NCI-H1694 treated with DMSO at 0.1 percent for 48 hours (cell line): ENCODE measurements around the gene EXPH5.
"Not testable (repeated sequence)": the region's sequence is repeated elsewhere in the genome, so short reads cannot be mapped to it uniquely, and the experiment has no call there.

ENCODE experiments used
- DNase-seq: peaks from one replicate; lab custom pipeline; 2025; lab: John Stamatoyannopoulos, UW

EXPH5 gene

DNA sequence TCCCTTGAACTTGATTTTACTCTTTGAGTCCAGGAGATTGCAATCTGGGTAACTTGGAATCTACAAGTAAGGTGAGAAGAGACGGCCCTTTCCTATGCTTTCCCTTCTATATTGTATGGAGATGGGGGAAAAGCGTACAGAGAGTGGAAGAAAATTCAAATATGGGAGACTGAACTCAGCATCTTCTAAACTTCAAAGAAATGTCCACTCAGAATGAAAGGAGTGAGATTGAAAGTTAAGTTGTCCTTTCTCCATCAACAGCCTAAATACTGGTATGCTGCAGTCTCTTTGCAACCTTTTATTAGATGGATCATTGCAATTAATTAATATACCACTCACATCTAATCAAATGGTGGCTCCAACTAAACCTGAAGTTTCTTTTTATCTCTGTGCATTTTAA is 6.4 kb upstream of the EXPH5 start:
- no peak for DNase-seq

DNA sequence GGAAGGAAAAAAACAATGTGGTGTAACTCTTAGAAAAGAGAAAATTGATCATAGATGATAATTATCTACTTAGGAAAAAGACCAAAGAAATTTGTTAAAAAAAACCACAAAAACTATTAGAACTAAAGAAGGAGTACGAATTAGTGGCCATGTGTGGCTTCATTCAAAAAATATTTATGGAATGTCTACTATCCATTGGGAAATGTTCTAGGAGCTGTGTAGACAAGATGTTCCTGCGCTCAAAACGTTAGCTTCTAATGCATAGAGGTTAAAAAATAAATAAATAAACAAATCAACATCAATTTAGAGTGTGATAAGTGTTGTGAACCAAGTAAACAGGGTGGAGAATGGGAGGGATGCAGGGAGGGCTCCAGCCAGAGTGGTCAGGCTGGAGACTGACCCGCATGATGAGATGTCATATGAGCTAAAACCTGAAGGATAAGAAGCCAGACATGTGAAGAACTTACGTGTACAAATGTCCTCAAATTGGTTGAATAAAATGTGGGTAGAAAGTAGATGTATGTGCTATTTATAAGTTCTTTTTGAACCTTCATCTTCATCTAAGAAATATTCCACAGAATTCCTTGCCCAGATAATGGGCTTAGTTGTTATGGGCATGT is 4.3 kb upstream of the EXPH5 start:
- no peak for DNase-seq

DNA sequence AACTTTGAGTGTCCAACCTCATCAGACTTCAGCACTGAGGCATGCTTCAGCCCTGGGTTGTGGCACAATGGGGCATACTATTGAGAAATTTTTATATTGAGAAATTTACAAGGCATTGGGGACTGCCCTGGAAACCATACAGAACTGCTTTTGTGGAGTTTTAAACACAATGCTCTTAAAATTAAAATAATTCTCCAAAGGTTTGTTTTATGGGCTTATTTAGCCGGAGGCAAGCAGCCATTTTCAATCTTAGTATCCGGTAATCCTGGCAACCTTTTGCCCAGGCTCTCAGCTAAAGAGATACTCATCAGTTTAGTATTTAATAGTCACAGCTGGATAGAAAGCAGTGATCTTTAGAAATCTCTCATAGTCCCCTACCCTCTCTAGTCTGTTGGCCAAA is 3.1 kb upstream of the EXPH5 start:
- no peak for DNase-seq

DNA sequence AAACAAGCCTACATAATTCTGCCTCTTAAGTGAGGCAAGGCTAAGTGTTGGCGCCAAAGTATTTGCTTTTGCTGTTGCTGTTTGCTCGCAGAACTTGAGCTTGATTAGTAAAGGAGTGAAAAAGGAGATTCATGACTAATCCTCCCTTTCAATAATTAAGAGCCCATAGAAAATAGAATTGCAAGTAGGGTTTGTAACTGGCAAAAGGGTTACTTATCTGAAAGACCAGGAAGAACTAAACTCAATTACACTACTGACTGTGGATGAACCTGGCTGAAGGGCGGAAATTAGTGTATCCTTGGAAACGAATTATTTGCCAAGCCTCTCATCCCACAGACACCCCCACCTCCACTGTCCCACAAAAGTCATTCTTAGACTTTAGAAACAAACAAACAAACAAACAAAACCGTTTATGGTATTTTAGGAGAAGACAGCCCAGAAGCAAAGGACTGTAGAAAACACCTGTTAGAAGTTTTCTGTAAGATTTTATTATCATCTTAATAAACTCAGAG is 411 bp upstream of the EXPH5 start:
- no peak for DNase-seq

DNA sequence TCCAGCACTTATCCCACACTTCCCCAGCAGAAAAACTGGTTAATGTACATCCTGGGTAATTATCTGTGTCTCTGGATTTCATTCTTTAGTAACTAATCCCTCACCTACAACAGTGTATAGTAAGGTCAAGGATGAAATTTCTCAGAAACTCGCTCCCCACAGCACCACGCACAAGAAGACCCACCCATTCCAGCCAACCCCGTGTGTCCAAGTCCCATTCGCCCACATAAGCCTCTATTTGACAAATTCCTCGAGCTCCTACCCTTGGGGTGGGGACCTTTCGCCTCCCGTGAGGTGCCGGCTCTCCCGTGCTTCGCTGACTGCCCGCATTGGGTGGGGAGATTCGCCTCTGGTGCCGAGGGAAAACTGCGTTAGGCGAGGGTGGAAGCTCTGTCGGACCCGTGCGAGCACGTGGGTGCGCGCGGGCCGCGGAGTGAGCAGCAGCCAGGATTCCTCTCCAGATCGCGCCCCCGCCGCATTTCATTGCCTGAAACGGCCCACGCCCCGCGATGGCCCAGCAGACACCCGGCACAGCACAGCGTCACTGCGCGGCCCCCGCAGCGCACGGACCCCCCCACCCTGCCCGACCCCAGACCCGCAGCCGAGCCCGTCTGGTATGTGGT is 866 bp downstream of the EXPH5 start:
- no peak for DNase-seq

DNA sequence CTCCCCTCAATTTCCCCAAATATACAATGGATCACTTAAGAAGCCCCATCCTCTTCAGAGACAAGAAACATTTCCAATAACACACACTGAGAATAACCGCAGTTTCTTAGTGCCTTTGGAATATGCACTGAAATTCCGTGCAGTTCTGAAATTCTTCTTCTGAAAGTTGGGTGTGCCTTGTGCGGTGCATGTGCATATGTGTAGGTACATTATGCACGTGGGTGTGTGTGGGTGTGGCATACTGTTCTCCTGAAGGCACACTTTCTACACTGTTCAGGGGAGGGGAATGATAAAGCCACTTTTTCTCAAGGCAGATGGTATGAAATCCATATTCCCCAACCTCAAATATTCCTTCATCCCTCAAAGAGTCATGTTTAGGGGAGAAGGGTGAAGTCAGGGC is 1.7 kb downstream of the EXPH5 start:
- DNase-seq, result no peak

DNA sequence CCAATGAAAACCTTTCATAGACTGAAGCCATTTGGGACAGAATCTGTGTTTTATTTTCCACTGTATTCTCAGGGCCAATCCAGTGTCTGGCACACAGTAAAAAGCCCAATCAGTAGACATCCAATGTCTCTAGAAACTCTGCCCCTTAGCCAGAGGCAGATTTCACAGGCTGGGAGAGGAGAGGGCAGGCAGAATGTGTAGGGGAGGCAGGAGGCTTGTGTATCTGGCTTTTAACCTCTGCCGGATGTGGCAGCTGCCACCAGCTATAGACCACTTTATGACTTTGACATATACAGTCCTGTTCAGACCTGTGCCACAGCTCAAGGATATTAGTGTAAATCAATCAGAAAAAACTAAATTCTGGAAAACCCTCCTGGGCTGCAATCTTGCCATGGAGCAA is 4.4 kb downstream of the EXPH5 start:
- DNase-seq, result no peak

DNA sequence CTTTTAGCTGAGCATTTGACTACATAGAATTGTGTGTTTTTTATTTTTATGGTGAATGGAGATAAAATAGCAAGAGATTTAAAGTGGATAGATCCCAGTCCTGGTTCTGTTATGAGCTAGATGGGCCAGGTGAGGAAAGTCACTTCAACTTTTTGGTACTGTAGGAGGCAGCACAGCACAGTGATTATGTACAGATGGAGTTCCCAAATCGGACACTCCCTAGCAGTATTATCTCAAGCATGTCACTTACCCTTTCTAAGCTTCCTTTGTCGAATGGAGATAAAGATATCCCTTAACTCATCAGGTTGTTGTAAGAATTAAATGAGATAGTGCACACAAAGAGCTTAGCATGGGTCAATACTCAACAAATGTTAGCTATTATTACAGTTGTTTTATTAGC is 5.3 kb downstream of the EXPH5 start:
- no peak for DNase-seq

DNA sequence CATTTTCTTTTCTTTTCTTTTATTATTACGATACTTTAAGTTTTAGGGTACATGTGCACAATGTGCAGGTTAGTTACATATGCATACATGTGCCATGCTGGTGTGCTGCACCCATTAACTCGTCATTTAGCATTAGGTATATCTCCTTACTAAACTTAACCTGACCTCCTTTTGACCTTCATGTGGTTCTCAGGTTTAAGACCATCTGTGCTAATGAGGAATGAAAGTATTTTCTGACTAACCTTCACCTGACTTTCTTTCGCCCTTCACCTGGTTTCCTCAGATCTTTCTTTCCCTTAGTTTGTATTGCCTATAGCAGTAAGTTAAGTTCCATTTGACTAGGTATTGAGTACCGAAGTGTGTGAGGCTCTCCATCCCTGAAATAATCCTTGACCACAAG is 6.5 kb downstream of the EXPH5 start:
- DNase-seq, result no peak

DNA sequence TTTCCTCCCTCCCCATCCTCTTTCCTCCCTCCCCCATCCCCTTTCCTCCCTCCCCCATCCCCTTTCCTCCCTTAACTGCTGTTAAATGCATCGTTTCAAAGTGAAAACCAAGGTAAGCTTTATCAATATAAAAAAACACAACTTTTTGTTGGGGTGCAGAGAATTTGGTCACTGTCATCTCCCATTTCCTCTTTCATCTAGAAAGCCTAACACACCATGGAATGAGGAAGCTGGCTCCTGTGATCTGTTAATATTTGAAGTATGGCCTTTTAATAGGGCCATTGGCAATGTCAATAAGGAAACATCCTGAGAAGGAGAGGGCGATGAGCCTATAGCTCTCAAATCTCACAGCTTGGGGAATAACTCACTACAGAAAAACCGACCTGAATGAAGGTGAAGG is 7.0 kb downstream of the EXPH5 start:
- DNase-seq, result no peak

DNA sequence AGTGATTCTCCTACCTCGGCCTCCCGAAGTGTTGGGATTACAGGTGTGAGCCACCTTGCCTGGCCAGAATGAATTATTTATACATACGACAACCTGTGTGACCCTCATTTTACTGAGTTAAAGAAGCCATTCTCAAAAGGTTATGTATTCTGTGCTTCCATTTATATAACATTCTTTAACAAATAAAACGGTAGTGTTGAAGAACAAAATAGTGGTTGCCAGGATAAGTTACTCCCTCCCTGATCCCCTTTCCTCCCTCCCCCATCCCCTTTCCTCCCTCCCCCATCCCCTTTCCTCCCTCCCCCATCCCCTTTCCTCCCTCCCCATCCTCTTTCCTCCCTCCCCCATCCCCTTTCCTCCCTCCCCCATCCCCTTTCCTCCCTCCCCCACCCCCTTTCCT is 7.4 kb downstream of the EXPH5 start:
- DNase-seq, result not testable (repeated sequence)

DNA sequence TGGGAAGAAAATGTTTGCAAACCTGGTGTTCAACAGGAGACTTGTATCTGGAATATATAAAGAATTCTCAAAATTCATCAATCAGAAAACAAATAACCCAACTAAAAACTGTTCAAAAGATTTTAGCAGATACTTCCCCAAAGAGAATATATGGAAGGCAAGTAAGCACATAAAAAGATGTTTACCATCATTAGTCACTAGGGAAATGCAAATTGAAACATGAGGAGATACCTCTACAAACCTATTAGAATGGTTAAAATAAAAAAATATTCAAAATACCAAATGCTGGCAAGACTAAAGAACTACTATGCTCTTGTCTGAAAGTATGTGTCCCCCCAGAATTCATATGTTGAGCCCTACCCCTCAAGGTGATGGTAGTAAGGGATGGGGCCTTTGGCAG is 8.6 kb downstream of the EXPH5 start:
- DNase-seq, result no peak

DNA sequence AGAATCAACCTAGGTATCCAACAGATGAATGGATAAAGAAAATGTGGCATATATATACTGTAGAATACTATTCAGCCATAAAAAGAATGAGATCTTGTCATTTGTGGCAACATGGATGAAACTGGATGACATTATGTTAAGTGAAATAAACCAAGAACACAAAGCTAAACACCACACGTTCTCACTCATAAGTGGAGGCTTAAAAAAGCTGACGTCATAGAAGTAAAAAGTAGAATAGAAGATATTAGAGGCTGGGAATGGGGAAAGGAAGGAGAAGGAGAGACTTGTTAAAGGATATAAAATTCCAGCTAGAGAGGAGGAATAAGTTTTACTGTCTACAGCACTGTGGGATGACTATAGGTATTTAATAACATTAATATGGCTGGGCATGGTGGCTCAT is 12.9 kb downstream of the EXPH5 start:
- no peak for DNase-seq

DNA sequence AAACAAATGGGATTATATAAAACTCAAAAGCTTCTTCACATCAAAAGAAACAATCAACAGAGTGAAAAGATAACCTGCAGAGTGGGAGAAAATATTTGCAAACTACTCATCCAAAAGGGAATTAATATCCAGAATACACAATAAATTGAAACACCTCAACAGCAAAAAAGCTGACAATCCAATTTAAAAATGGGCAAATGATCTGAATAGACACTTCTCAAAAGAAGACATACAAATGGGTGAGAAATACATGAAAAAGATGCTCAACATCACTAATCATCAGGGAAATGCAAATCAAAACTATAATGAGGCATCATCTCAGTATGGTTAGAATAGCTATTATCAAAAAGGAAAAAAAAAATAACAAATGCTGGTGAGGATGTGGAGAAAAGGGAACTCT is 13.5 kb downstream of the EXPH5 start:
- DNase-seq, result no peak

DNA sequence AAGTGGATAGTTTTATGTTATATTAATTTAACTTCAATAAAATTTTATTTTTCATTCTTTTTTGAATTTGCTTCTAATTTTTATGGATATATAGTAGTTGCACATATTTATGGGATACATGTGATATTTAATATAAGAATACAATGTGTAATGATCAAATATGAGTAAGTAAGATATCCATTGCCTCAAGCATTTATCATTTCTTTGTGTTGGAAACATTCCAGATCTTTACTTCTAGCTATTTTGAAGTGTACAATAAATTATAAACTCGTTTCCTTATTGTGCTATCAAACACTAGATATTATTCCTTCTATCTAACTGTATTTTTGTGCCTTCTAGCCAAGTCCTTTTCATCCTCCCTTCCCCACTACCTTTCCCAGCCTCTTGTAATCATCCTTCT is 17.0 kb downstream of the EXPH5 start:
- DNase-seq, result no peak

DNA sequence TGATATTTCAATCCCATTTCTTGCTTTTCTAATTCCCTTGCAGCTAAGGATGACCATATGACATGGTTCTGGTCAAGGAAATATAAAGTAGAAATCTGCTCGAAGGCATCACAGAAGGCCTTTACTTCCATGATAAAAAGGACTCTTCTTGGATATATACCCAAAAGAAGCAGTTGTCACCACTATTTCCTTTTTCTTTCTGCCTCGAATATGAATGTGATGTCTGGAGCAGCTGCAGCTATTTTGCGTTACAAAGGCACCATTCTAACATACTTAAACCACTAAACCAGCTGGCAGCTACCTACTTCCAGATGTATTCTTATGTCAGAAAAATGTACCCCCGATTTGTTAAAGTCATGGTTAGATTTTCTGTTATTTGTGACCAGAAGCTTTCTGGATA is 18.9 kb downstream of the EXPH5 start:
- no peak for DNase-seq

DNA sequence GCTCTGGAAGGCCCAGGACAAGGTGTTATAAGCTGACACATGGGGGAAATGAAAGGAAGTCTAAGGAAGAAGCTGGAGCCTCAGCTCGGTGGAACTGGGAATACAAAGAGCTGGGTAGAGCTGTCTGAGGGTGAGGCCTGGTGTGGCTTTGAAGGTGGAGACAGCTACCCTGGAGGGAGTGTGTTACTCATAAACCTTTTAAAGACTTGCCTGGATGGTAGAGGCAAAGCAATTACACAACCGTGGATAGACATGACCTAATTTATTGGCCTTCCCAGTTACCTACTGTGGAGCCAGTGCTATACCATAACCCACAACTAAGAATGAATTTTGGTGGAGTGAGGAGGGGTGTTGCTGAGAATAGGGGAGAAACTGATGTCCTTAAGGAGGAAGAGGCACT is 22.6 kb downstream of the EXPH5 start:
- no peak for DNase-seq

DNA sequence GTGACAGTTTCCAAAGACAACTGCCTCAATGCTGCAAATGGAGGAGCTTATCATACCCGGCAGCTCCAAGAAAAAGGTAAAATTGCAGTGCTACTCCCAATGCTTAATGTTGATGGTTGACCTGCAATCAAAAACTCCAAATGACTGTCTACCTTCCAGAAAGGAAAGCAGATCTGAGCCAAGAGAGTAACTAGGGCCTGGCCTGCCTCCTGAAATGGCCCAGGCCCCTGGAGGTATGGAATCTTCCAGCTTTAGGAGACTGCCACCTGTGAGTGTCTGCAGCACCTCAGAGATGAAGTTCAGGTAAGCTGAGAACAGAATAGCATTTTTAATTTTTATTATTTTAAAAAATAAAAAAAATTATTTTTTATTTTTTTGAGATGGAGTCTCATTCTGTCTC is 23.7 kb downstream of the EXPH5 start:
- no peak for DNase-seq

DNA sequence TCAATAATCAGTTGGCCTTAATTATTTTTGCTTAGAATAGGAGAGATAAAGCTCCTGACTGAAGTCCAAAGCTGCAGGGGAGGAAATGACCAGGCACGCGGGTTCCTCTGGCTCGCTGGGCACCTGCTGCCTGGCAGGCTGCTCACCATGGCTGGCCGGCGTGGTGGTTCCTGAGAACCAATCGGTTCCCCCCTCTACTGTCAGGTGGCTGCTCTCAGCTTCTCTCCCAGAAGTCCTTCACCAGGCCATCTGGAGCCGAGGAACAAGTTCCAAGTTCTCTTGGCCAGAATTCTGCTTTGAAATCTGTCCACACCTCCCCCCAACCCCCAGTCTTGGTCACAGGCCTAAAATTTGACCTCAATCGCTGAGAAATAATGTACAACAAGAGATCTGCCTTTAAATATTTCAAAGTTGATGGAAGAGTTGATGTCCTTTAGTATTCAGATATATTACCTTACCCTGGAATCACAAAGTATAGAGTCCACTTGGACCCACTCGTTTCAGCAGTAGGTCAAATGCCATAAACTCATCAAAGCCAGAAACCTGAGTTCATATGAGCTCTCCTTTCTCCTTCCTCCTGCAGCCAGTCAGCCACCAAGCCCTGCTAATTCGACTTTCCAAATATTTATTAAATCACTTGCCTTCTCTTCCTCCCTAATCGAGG is 25.2 kb downstream of the EXPH5 start:
- no peak for DNase-seq

DNA sequence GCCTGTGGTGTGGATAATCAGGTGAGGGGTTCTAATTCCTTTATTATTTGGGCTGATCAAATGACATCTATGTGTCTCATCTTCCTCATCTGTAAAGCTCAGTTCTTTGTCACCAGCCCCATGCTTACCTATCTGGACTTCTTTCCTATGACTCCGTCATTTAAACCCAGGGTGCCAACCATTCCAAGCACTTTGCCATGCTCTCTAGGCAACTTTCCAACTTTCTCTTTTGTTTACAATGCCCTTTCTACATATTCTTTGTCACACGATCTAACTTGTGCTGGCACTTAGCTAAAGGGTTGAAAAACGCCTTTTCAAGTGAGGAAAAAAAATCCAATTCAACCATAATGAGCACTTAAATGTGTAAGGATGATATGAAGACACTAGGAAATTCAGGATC is 27.9 kb downstream of the EXPH5 start:
- no peak for DNase-seq

DNA sequence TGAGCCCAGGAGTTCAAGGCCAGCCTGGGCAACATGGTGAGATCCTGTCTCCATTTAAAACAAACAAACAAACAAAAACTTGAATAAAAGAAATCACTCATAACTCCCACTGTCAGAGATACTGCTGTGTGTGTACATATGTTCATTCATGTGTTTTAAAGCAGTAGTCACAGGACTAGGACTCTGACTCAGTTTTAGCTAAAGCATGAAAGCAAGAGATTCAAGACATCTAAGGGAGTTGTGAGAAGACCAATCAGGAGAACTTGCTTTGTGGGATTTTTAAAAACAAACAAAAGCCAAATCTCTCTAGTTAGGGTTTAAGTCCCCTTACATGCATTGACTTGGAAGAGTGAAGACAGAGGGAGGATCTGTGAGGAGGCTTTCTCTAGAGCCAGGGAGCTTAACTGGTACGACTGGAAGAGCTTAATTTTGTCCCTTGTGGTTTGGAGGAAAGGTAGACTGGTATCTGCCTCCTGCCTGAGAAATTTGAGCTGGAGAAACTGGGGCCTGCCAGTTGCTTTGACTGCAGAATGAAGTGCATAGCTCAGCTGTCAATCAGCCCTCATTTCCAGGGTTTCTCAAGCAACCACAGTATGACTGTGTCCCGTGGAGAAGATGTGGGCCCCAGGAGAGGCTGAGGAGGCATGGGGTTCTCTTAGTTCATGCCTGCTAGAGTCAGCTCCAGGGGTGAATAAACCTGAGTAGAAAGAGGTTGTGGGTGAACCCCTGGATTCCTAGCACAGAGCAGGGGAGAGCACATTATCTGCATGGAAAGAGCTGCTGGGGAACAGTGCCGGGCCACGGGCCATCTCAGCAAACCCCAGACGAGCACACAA is 30.6 kb downstream of the EXPH5 start:
- DNase-seq, result no peak

DNA sequence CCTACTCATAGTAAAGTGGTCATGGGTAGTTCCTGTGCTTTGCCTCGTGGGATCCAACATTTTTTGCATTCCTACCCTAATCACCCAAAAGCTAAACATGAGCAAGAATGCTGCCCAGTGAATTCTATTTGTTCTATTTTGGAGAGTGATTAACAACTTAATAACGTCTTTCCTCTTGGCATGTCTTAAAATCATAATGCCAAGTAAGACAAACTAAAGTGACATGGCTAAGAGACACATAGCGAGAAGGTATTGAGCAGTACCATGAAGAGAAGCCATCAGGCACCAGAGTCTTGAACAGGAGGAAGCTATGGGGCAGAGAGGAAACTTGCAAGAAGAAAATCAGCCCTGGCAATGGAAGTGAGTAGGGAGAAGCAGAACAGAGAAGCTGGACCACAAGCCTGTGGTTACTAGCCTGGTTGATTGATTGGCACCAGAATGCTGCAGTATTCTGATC is 32.0 kb downstream of the EXPH5 start:
- no peak for DNase-seq

DNA sequence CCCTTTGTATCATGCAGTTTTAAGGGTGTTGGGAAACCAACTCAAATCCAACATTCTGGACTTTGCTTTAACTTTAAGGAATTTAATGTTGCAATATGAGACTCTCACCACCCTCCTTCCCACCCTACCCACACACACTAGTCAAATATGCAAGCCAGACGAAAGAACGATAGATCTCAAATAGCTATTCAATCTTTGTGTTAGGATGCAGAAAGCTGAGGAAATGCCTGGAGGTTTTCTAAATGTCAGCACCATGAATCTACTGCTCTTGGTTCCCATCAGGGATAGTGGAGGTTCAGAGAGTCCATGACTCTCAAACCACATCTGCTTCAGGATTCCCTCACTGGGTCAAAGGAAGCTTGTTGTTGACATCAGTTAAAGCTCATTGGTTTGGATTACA is 33.7 kb downstream of the EXPH5 start:
- no peak for DNase-seq
